Measurements from ENCODE around the gene RAD9A.

RAD9A gene

DNA sequence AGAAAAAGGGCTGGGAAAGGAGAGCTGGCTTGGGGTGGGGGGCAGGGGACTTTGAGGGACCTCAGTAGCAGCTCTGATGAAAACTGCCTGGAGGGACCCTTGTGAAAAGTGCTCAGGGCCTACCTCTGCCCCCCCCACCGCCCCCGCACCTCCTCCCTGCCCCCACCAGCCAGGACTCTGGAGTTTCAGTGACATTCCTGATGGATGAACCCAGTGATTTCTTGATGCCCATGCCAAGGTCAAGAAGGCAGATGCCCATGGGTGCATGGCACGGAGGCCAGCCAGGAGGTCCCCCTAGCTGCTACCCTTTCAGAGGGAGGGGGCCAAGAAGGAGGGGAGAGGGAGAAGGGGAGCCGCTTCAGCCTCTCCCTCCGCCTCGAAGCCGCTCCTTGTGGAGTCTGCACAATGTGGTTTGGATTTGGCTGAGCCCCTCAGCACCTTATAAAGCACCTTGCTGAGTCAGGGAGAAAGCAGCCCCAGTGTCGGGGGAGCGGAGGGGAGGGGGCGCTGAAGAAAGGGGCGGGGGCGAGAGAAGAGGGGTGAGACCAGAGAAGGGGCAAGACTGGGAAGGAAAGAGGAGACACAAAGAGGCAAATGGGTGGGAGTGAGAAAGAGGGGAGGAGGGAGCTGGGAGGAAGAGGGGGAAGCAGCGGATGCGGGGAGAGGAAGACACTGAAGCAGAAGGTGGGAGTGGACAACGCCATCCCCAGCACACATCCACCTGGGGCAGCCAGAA, 16.3 kb upstream of the RAD9A start:
- no peak for DNase-seq

DNA sequence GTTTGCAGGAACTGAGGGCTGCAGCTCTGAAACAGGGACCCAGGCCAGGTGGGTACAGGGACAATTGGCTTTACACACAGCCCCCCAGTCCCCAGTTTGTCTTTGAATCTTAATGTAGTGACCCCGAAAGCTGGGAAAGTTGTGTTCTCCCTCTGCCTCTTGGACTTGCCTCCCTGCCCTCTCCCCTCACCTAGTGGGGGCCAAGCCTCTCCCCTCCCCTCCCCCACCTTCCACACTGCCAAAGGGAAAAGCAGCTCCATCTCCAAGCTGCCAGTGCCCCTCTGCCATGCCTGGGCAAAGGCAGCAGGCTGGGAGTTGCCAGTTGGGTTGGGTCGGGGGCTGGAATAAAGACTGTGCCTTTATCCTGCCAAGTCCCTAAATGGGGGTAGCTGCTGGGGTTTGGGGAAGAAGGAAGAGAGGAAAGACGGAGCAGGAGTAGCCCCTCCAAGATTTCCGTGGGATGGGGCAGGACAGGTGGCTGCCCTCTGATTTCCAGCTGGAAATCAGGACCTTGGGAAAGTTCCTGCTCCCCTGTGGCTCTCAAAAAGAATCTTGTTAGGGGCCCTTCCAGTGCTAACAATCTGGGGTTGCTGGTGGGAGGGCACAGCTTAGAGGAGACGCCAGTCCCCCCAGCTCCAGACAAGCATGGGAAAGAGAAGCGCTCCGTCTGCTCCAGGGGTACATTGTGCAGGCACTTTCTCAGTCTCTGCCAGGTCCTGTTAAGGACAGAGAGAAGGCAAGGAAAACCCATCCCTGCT, 15.5 kb upstream of the RAD9A start:
- no peak for DNase-seq

- no peak for DNase-seq
Measured at GRCh38 chr11:67376873-67377808, 14.6 kb upstream of the RAD9A start.

DNA sequence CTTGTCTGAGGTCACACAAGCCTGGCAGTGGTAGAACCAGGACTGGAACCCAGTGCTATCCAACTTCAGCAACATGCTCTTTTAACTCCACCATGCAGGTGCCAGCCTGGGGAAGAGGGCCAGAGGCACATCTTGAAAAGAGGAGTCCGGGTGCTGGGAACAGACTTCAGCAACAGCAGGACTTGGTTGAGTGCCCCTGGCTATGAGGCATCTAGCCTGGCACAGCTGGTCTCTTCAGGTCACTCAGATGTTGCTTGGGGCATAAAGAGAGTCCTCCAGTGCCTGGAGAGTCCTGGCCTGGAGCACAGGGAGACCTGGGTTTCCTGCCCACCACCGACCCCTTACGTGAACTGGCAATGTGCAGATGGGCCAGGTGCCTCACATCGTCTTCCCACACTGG, 13.2 kb upstream of the RAD9A start:
- DNase-seq, result no peak

- no peak for DNase-seq
Measured at GRCh38 chr11:67379061-67380058, 12.4 kb upstream of the RAD9A start.

GRCh38 chr11:67381244-67381972, 10.4 kb upstream of the RAD9A start:
- no peak for DNase-seq

DNA sequence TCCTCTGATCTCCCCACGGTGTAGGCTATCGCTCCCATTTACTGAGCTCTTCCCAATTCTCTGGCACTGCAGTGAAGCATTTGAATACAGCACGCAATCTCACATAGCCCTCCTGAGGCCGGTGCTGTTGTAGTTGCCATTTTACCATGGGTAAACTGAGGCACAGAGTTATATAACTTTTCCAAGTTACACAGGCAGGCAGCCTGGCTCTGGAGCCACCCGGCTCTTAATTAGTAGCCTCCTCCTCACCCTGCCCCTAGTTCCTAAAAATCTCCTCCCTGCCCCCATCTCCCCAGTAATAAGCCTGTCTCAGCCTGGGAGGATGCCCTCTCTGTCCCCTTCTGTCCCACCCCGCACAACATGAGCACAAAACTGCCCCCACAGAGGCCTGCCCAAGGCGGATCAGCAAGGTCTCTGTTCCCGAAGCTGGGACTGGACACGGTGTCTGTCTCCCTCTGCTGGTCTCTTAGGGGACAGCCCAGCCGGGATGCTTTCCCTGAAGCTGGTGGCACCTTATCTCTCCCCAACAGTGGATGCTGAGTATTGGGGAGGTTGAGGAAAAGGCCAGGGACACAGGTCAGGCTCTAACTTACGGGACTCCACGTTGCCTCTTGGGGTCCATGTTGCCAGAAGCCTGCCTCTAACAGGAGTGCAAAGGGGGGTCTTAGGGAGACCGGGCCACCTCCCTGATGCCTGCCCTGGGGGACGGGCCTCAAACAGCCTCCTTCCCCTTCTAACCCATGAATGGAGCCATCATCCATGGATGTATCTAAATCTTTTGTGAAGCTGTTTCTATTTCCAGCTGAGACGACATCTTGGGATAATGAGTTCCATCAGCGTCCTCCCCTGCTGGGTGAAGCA, 9.3 kb upstream of the RAD9A start:
- DNase-seq, result peak; percentile 88

- DNase-seq, result no peak
Measured at GRCh38 chr11:67384851-67385366, 6.9 kb upstream of the RAD9A start.

- DNase-seq, result no peak
Measured at GRCh38 chr11:67387069-67387468, 4.7 kb upstream of the RAD9A start.

DNA sequence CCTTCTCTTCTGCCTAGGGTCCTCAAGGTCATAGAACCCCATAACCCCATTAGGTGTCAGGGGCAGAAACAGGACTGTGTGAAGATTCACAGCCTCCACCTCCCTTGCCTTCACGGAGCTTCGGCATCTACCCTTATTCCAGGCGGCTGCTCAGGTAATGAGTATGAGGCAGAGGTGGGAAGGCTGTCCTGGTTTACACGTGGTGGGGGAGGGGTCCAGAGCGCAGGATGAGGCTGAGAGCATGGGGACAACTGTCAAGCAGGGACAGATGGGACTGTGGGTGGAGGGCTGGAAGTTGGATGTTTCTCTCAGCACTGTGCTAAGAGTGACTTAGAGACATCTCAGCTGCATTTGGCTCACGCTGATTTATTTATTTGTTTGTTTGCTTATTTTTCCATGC, 4.3 kb upstream of the RAD9A start:
- no peak for DNase-seq

DNA sequence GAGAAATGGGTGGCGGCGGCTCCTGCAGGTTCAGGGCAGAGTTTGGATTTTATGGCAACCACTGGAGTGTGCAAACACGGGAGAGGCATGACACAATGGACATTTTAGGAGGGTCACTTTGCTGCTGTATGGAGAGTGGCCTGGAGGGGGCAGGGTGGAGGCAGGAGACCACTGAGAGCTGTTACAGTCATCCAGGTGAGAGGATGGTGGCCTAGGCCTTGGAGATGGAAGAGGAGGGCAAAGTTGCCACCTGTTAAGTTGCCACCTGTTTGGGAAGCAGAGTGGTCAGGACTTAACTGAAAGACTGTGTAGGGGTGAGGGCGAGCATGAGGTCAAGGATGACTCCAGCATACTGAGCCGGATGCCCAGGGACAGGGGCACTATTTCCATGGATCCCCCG, 2.3 kb upstream of the RAD9A start:
- peak; percentile 60 to 76 for DNase-seq

- DNase-seq, result no peak
Measured at GRCh38 chr11:67390947-67391303, 861 bp upstream of the RAD9A start.

DNA sequence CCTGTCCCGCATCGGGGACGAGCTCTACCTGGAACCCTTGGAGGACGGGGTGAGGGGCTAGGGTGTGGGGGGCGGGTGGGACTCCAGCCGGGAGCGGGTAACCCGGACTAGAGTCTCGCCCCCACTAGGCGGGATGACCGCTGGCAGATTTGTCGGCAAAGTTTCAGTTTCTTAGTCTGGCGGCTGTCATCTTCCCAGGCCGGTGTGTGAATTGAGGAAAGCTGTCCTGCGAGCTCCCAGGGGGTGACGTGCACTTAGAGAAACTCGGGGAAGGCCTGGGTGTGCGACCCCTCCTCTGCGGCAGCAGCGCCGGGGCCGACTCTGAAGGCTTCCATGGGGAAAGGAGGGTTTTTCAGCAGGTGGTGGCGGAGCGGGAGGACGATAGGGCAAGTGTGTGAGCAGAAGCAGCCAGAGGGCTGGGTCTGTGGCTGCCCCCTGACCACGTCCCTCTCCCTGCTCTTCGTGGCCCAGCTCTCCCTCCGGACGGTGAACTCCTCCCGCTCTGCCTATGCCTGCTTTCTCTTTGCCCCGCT, 463 bp downstream of the RAD9A start:
- no peak for DNase-seq

- no peak for DNase-seq
Measured at GRCh38 chr11:67393437-67393836, 1.7 kb downstream of the RAD9A start.

DNA sequence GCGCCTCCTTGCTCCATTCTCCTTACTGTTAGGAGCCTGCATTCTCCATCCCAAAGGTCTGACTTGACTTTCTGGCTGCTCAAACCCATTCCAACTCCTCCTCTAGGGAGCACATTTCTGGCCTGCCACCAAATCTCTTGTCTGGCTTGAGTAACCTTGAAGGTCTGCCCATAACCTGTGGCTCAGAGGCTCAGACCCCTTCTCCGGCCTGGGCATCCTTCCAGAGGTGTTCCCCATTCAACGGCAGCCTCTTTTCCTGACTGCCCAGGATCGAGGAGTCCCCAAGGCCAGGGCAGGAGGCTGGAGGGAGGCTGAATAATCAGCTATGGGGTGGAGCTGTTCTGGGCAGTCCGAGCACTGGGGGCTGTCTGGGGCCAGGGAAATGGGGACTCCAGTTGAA, 2.2 kb downstream of the RAD9A start:
- no peak for DNase-seq

DNA sequence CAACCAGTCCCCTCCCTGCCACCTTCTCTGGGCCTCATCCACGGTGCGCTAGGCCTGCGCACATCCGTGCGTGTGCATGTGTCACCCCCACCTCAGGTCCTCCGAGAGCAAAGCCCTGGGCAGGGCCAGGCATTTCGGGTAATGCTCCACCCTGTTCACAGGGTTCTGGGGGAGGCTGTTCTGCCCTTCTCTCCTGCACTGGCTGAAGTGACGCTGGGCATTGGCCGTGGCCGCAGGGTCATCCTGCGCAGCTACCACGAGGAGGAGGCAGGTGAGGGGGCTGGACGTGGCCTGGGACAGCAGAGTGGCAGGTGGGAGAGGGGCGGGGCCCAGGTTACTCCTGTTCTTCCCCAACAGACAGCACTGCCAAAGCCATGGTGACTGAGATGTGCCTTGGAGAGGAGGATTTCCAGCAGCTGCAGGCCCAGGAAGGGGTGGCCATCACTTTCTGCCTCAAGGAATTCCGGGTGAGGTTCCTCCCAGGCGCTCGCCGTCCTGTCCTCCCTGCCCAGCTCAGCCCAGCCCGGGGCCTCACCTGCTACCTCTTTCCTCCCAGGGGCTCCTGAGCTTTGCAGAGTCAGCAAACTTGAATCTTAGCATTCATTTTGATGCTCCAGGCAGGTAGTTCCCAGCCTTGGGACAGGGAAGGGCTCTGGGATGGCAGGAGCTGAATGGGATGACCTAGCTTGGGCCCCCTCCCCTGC, 3.9 kb downstream of the RAD9A start:
- DNase-seq, result no peak

DNA sequence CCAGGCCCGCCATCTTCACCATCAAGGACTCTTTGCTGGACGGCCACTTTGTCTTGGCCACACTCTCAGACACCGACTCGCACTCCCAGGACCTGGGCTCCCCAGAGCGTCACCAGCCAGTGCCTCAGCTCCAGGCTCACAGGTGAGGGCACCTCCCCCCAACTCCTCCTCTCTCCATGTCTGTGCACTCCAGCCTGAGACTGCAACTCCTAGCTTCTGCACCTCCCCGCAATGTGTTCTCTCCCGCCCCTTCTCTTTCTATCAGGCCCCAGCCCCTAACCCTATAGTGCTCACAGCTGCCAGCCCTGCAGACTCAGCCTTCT, 4.4 kb downstream of the RAD9A start:
- no peak for DNase-seq

GRCh38 chr11:67396587-67397389, 5.0 kb downstream of the RAD9A start:
- no peak for DNase-seq

DNA sequence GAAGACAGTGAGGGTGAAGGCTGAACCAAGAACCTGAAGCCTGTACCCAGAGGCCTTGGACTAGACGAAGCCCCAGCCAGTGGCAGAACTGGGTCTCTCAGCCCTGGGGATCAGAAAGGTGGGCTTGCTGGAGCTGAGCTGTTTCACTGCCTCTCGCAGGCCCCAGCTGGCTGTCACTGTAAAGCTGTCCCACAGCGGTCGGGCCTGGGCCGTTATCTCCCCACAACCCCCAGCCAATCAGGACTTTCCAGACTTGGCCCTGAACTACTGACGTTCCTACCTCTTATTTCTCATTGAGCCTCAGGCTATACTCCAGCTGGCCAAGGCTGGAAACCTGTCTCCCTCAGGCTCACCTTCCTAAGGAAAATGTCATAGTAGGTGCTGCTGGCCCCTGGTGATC, 5.8 kb downstream of the RAD9A start:
- no peak for DNase-seq

Data from activated CD4-positive, alpha-beta T cell treated with anti-CD3 and anti-CD28 coated beads, Interleukin-2, amount 50 U/mL, for 48 hours (primary cell).